T-helper 22 cell (primary cell): ENCODE results near the gene ANTXRL.
"Not testable (repeated sequence)": the region's sequence is repeated elsewhere in the genome, so short reads cannot be mapped to it uniquely, and the experiment has no call there.

Experiments used
- DNase-seq: peaks from one replicate; pipeline ENCODE4 v3.0.0-alpha.2; 2020; ENCODE audit warnings: low read depth

The ANTXRL gene

GRCh38 chr10:46365484-46365883, 78.7 kb downstream of the ANTXRL start:
- not testable (repeated sequence) for DNase-seq

GRCh38 chr10:46367209-46367608, 80.4 kb downstream of the ANTXRL start:
- not testable (repeated sequence) for DNase-seq

GRCh38 chr10:46367666-46368240, 81.0 kb downstream of the ANTXRL start:
- DNase-seq: not testable (repeated sequence)

- not testable (repeated sequence) for DNase-seq
Measured at GRCh38 chr10:46368956-46369355, 82.2 kb downstream of the ANTXRL start.

- not testable (repeated sequence) for DNase-seq
Measured at GRCh38 chr10:46374410-46374809, 87.6 kb downstream of the ANTXRL start.

GRCh38 chr10:46375406-46375805, 88.6 kb downstream of the ANTXRL start, which contains the start of gene ANXA8L1:
TSS of gene ANXA8L1 (plus strand) at chr10:46375776. CDS start at chr10:46375852, 76 bp downstream.
- DNase-seq: not testable (repeated sequence)

GRCh38 chr10:46377022-46377421, 90.2 kb downstream of the ANTXRL start:
- DNase-seq: not testable (repeated sequence)

GRCh38 chr10:46377651-46378050, 90.9 kb downstream of the ANTXRL start:
- DNase-seq: not testable (repeated sequence)

- not testable (repeated sequence) for DNase-seq
Measured at GRCh38 chr10:46378108-46378507, 91.3 kb downstream of the ANTXRL start.

GRCh38 chr10:46379233-46379848, 92.5 kb downstream of the ANTXRL start:
- DNase-seq: not testable (repeated sequence)
